Esophagus muscularis mucosa (tissue), 4 donors: Measurements from ENCODE around the gene RFESD. TPM values are rescaled to one million over a fixed set of nuclear protein-coding genes. Genes with fewer than 3 reads are reported as not detected.

ENCODE experiments used
- DNase-seq: peaks from one replicate; pipeline ENCODE4 v3.0.0-alpha.2; 2017; ENCODE audit errors: extremely low spot score
- H3K27ac ChIP-seq, 4 donors: fragments of 200-600 bp; sonication (generic); replicated peaks in 1 of 4; 1 replicate in 3 of 4; 2 replicates in 1 of 4; pipeline ENCODE4 v1.5.1; 2016 to 2019; ENCODE audit warnings: mild to moderate bottlenecking in 1 of 4
- H3K27me3 ChIP-seq, 4 donors: fragments of 200-600 bp; sonication (generic); one replicate each; pipeline versions ENCODE4 v1.5.1 to v1.6.0; 2016 to 2019
- H3K36me3 ChIP-seq, 4 donors: fragments of 200-600 bp; sonication (generic); one replicate each; pipeline ENCODE4 v1.5.1; 2016 to 2019
- H3K4me1 ChIP-seq, 4 donors: fragments of 200-600 bp; sonication (generic); one replicate each; pipeline ENCODE4 v1.5.1; 2016 to 2019
- H3K4me3 ChIP-seq, 4 donors: fragments of 200-600 bp; sonication (generic); 1 replicate in 2 of 4; 2 replicates in 2 of 4; pipeline ENCODE4 v1.5.1; 2016 to 2019; ENCODE audit warnings: mild to moderate bottlenecking in 4 of 4, moderate library complexity in 1 of 4
- H3K9me3 ChIP-seq, 4 donors: fragments of 200-600 bp; sonication (generic); 1 replicate in 3 of 4; 2 replicates in 1 of 4; pipeline ENCODE4 v1.5.1; 2016 to 2019
- EP300 ChIP-seq: sonication (generic); formaldehyde crosslinking; IDR thresholded peaks from one replicate; pipeline ENCODE4 v1.6.1; 2017; ENCODE audit warnings: antibody characterized with exemption
- POLR2A ChIP-seq: fragments of 450-650 bp; IDR thresholded peaks from one replicate; pipeline ENCODE4 v1.6.1; 2017; ENCODE audit warnings: antibody characterized with exemption, moderate library complexity, mild to moderate bottlenecking, low read depth
- POLR2AphosphoS5 ChIP-seq, 2 donors: sonication (generic); formaldehyde crosslinking; IDR thresholded peaks; one replicate each; pipeline ENCODE4 v1.6.1; 2017; ENCODE audit warnings: antibody characterized with exemption in 2 of 2
- WGBS: methylation state at CpG from one replicate; pipeline ENCODE4 v1.1.5; 2018; 5-methylcytosine and 5-hydroxymethylcytosine counted together
- intact Hi-C: fragments of 100-400 bp; cut with DNase I; formaldehyde crosslinking; loops from one replicate; pipeline ENCODE4 v1.15.1; 2023
- total RNA-seq, 4 donors: library from RNA; depleted of rRNA; stranded (reverse); fragments of >200 nt; gene quantifications; one replicate each; pipeline versions ENCODE4 v1.1.0 to v1.2.1, GENCODE V29; 2016
- TF ChIP-seq, protein P1 (sequence below), 3 experiments: fragments of 200-600 bp in 2 of 3; fragments of 450-650 bp in 1 of 3; sonication (generic) in 2 of 3; IDR thresholded peaks; one replicate each; pipeline ENCODE4 v1.5.1; 2017 to 2019; ENCODE audit warnings: antibody characterized with exemption in 3 of 3, mild to moderate bottlenecking in 2 of 3, moderate library complexity in 1 of 3

Gene RFESD
- total RNA-seq, 4 donors from 2014 or later, result 0.63 to 1.7 (median 0.84) TPM

DNA sequence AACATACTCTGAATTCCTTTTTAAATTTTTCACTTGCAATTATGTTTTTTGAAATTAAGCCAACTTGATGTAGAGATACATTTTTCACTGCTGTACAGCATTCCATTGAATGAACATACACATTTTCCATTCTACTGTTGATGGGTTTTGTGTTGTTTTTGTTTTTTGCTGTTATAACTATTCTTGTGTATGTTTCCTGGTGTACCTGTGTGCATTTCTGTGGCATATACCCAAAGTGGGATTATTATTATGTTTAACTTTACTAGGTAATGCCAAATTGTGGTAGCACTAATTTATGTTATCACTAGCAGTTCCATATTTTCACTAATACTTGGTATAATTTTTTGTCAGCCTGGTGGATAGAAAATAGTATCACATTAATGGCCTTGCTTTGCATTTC is 2.7 kb downstream of the RFESD start:
- TF ChIP-seq, protein P1, sequence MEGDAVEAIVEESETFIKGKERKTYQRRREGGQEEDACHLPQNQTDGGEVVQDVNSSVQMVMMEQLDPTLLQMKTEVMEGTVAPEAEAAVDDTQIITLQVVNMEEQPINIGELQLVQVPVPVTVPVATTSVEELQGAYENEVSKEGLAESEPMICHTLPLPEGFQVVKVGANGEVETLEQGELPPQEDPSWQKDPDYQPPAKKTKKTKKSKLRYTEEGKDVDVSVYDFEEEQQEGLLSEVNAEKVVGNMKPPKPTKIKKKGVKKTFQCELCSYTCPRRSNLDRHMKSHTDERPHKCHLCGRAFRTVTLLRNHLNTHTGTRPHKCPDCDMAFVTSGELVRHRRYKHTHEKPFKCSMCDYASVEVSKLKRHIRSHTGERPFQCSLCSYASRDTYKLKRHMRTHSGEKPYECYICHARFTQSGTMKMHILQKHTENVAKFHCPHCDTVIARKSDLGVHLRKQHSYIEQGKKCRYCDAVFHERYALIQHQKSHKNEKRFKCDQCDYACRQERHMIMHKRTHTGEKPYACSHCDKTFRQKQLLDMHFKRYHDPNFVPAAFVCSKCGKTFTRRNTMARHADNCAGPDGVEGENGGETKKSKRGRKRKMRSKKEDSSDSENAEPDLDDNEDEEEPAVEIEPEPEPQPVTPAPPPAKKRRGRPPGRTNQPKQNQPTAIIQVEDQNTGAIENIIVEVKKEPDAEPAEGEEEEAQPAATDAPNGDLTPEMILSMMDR (IDR thresholded peaks at IDR 0.05), result no peak
- TF ChIP-seq POLR2AphosphoS5 (IDR thresholded peaks at IDR 0.05) (no peak), POLR2A (no peak), EP300 (no peak)
- Histone ChIP-seq H3K27ac (no peak overlapping the region), H3K27me3 (no peaks in the 10 kb centered on the region), H3K4me1 (peaks cover 10 to 17% (median 16%) of the 10 kb centered on the region in 4 donors), H3K9me3 (no peaks in the 10 kb centered on the region), H3K4me3 (no peak overlapping the region), H3K36me3 (peaks cover 0 to 6% (median 0%) of the 10 kb centered on the region in 4 donors)
- DNase-seq, result no peak
- intact Hi-C loops, result loop anchor here (5.0 to 10.0 kb wide), 2 partner anchors 83 to 686 kb away; partner anchors contain the start of gene RHOBTB3

DNA sequence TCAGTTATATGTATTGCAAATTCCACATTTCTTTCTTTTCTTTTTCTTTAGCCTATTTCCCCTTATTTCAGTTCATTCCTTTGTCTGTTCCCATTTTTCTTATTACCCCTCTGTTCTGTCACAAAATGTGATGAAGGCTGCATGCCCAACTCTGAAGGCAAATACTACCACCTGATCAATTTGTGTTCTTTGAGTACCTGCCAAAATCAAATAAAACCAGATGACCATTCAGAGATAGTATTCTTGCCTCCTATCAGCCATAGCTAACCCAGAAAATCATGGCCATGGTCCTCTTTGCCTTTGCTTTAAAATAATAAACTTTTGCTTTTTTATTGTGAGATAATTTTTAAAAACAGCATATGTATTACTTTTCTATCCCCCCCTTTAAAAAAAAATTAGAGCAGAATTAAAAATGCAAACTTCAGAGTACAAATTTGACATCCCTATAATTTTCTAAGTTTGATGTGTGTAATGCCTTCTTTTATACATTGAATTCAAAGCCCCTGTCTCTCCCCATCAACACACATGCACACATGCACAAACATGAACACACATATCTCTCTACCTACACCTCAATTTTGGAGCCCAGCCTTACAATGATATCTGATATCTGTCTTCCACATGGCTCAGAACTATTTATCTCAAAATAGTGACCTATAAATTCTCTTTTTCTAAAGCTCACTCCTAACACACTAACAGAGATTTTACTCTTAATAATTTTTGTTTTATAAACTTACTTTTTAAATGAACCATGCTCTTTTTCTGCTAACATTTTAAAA is 3.5 kb downstream of the RFESD start:
- H3K27ac ChIP-seq, result no peak overlapping the region
- intact Hi-C loops, result loop anchor here (5.0 to 10.0 kb wide), 2 partner anchors 82 to 685 kb away; partner anchors contain the start of gene RHOBTB3
- H3K36me3 ChIP-seq, result peaks cover 0 to 6% (median 0%) of the 10 kb centered on the region in 4 donors
- no peak for DNase-seq
- no peak overlapping the region for H3K4me3 ChIP-seq
- peaks cover 10 to 13% (median 12%) of the 10 kb centered on the region in 4 donors for H3K4me1 ChIP-seq
- H3K27me3 ChIP-seq, result no peaks in the 10 kb centered on the region
- H3K9me3 ChIP-seq, result no peaks in the 10 kb centered on the region
- no peak for TF ChIP-seq POLR2AphosphoS5 (IDR thresholded peaks at IDR 0.05)
- TF ChIP-seq EP300, result no peak
- no peak for TF ChIP-seq POLR2A
- TF ChIP-seq, protein P1 (IDR thresholded peaks at IDR 0.05), result no peak

DNA sequence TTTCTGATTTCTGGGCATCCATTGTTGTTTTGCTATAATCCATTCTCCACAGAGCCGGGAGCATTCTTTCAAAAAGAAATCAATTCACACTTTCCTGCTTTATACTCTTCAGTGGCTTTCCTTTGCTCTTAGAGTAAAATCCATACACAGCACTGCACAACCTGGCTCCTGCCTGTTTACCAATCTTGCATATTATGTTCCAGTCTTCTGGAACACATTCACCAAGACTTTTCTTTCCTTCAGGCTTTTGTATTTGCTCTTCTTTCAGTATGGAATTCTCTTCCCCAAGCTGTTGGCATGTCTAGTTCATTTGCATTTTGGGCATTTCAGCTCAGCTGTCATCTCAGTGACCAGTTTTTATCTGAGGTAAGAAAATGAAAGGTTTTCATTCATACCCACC is 6.3 kb downstream of the RFESD start:
- Histone ChIP-seq H3K4me1 (peaks cover under 1 to 2% (median 1%) of the 10 kb centered on the region in 4 donors), H3K27ac (no peak overlapping the region), H3K36me3 (peaks cover 0 to 15% (median 0%) of the 10 kb centered on the region in 4 donors), H3K9me3 (no peaks in the 10 kb centered on the region), H3K4me3 (no peak overlapping the region), H3K27me3 (no peaks in the 10 kb centered on the region)
- DNase-seq, result peak; percentile 37
- intact Hi-C loops, result no loop called here
- WGBS, result 79% methylated on average over 1 of the region's 1 CpG
- TF ChIP-seq, protein P1 (IDR thresholded peaks at IDR 0.05), result no peak
- TF ChIP-seq POLR2A, result no peak
- no peak for TF ChIP-seq EP300
- TF ChIP-seq POLR2AphosphoS5 (IDR thresholded peaks at IDR 0.05), result no peak

DNA sequence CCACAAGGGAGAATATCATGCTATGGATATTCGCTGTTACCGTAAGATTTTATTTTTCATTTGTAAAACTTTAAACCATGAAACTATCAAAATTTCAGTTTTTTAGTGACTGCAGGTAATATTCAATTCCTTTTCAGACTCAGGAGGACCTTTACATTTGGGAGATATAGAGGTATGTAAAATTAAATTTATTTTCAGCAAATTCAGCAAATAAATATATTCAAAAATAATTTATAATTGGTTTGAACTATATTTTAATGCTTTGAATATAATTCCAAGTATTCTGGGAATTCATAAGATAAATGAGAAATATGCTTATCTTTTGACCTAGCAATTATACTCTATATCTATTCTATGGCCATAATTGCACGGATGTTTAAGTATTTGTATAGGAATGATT is 7.6 kb downstream of the RFESD start:
- intact Hi-C loops, result no loop called here
- Histone ChIP-seq H3K4me1 (no peaks in the 10 kb centered on the region), H3K36me3 (peaks cover 0 to 15% (median 0%) of the 10 kb centered on the region in 4 donors), H3K4me3 (no peak overlapping the region), H3K9me3 (no peaks in the 10 kb centered on the region), H3K27me3 (no peaks in the 10 kb centered on the region), H3K27ac (no peak overlapping the region)
- no peak for DNase-seq
- TF ChIP-seq EP300 (no peak), POLR2AphosphoS5 (IDR thresholded peaks at IDR 0.05) (no peak), POLR2A (no peak)
- TF ChIP-seq, protein P1 (IDR thresholded peaks at IDR 0.05), result no peak
- WGBS, result 95% methylated on average over 3 of the region's 3 CpGs
